PC-9 (cell line): ENCODE data around the gene ZSCAN5B. TPM values are rescaled to one million over a fixed set of nuclear protein-coding genes. Genes with fewer than 3 reads are reported as not detected.

Experiments used
- BruUV-seq: library from RNA; stranded (reverse); fragments of 400-500 nt; replicated peaks from 2 replicates; lab custom pipeline; 2021; lab: Mats Ljungman, UMichigan
- CTCF ChIA-PET: fragments of 300-600 bp; sonication (Branson Sonifier 250); formaldehyde crosslinking; loops from one replicate; lab custom pipeline; 2022; ENCODE audit warnings: antibody characterized with exemption; lab: Charles Lee
- POLR2A ChIA-PET: fragments of 300-600 bp; sonication (Branson Sonifier 250); formaldehyde crosslinking; loops from one replicate; lab custom pipeline; 2022; ENCODE audit warnings: antibody characterized with exemption; ENCODE audit not compliant: unreplicated experiment; lab: Charles Lee
- DNase-seq, 2 experiments: peaks; one replicate each; pipeline versions ENCODE4 v3.0.0 to v3.0.0-alpha.2; 2015 to 2022; ENCODE audit warnings: mixed read lengths in 1 of 2
- H2AFZ ChIP-seq: fragments of 200-600 bp; sonication (generic); 2 replicates; pipeline ENCODE4 v1.8.1; 2017; ENCODE audit warnings: antibody characterized with exemption
- H3F3A ChIP-seq: fragments of 200-600 bp; sonication (generic); 2 replicates; pipeline ENCODE4 v1.8.1; 2017; ENCODE audit warnings: antibody characterized with exemption, mild to moderate bottlenecking, low read depth; ENCODE audit not compliant: insufficient read depth
- H3K27ac ChIP-seq: fragments of 200-600 bp; sonication (generic); 2 replicates; pipeline ENCODE4 v1.6.1; 2016; ENCODE audit warnings: mixed run types
- H3K27me3 ChIP-seq: fragments of 200-600 bp; sonication (generic); 2 replicates; pipeline ENCODE4 v1.6.1; 2016; ENCODE audit warnings: low read depth, mixed run types; ENCODE audit not compliant: insufficient read depth
- H3K36me3 ChIP-seq: fragments of 200-600 bp; sonication (generic); 2 replicates; pipeline ENCODE4 v1.6.1; 2016; ENCODE audit warnings: low read depth, mixed run types
- H3K4me1 ChIP-seq: fragments of 200-600 bp; sonication (generic); replicated peaks from 2 replicates; pipeline ENCODE4 v1.6.1; 2016; ENCODE audit warnings: mixed run types; ENCODE audit not compliant: insufficient read depth
- H3K4me2 ChIP-seq: fragments of 200-600 bp; sonication (generic); 2 replicates; pipeline ENCODE4 v1.6.1; 2017; ENCODE audit warnings: mixed run types
- H3K4me3 ChIP-seq: fragments of 200-600 bp; sonication (generic); 2 replicates; pipeline ENCODE4 v1.6.1; 2016; ENCODE audit warnings: mixed run types
- H3K79me2 ChIP-seq: fragments of 200-600 bp; sonication (generic); 2 replicates; pipeline ENCODE4 v1.6.1; 2017; ENCODE audit warnings: low read depth, mixed run types
- H3K9me2 ChIP-seq: fragments of 200-600 bp; sonication (generic); 2 replicates; pipeline ENCODE4 v1.8.1; 2017; ENCODE audit warnings: mild to moderate bottlenecking; ENCODE audit not compliant: insufficient read depth
- H3K9me3 ChIP-seq: fragments of 200-600 bp; sonication (generic); 2 replicates; pipeline ENCODE4 v1.8.1; 2016; ENCODE audit warnings: low read depth; ENCODE audit not compliant: insufficient read depth
- H4K20me1 ChIP-seq: fragments of 200-600 bp; sonication (generic); 2 replicates; pipeline ENCODE4 v1.8.1; 2017; ENCODE audit not compliant: insufficient read depth
- CTCF ChIP-seq: fragments of 200-600 bp; sonication (generic); conservative IDR thresholded peaks from 2 replicates; pipeline ENCODE4 v1.6.1; 2017; ENCODE audit warnings: mixed run types, antibody characterized with exemption, mild to moderate bottlenecking, moderate library complexity
- EZH2 ChIP-seq: fragments of 200-600 bp; sonication (generic); IDR thresholded peaks from 2 replicates; pipeline ENCODE4 v1.8.0; 2017; ENCODE audit warnings: antibody characterized with exemption, low read depth
- intact Hi-C: fragments of 100-400 bp; cut with micrococcal nuclease; formaldehyde crosslinking; loops from one replicate; pipeline ENCODE4 v1.10.0; 2022; ENCODE audit not compliant: unreplicated experiment
- total RNA-seq: library from RNA; stranded (reverse); gene quantifications from 2 replicates; pipeline ENCODE4 v1.2.3, GENCODE V29; 2021

Gene ZSCAN5B
- total RNA-seq, 1 experiment from 2014 or later: not detected

GRCh38 chr19:56174550-56174949 is 23.0 kb downstream of the ZSCAN5B start:
- H3K4me3 ChIP-seq: no peak overlapping the region
- peaks cover 5% of the 10 kb centered on the region for H3K4me1 ChIP-seq
- ChIA-PET POLR2A (no interaction called here), CTCF (interaction anchor here (0.5 kb wide), 2 partner anchors 103 to 1669 kb away, joined by 4 read pairs; no protein-coding TSS in a partner anchor)
- H3K27me3 ChIP-seq: peaks cover 43% of the 10 kb centered on the region
- H3K36me3 ChIP-seq: no peaks in the 10 kb centered on the region
- DNase-seq: no peak
- no peak overlapping the region for H2AFZ ChIP-seq
- intact Hi-C loops: no loop called here
- no TSS peak for BruUV-seq
- H3K27ac ChIP-seq: no peak overlapping the region
- 0 out of 2 replicates have a peak, but pooled peaks cover 6% of the 10 kb centered on the region for H3F3A ChIP-seq
- no peaks in the 10 kb centered on the region for H3K9me3 ChIP-seq
- H3K79me2 ChIP-seq: no peaks in the 10 kb centered on the region
- H3K4me2 ChIP-seq: no peak overlapping the region
- H3K9me2 ChIP-seq: no peaks in the 10 kb centered on the region
- no peaks in the 10 kb centered on the region for H4K20me1 ChIP-seq
- TF ChIP-seq CTCF (no peak), EZH2 (no peak)

- Histone ChIP-seq H3F3A (0 out of 2 replicates have a peak, but pooled peaks cover 6% of the 10 kb centered on the region), H3K27ac (no peak overlapping the region), H3K27me3 (peaks cover 43% of the 10 kb centered on the region), H2AFZ (no peak overlapping the region), H3K36me3 (no peaks in the 10 kb centered on the region), H3K4me2 (no peak overlapping the region), H3K79me2 (no peaks in the 10 kb centered on the region), H3K4me3 (no peak overlapping the region), H3K9me2 (no peaks in the 10 kb centered on the region), H4K20me1 (no peaks in the 10 kb centered on the region), H3K4me1 (peaks cover 5% of the 10 kb centered on the region), H3K9me3 (no peaks in the 10 kb centered on the region)
- no TSS peak for BruUV-seq
- ChIA-PET CTCF (interaction anchor here (0.5 kb wide), 1 partner anchor 102 kb away, joined by 4 read pairs; no protein-coding TSS in a partner anchor), POLR2A (no interaction called here)
- TF ChIP-seq CTCF (no peak), EZH2 (no peak)
- no peak for DNase-seq
- intact Hi-C loops: no loop called here
Observed at GRCh38 chr19:56174086-56174485, 23.5 kb downstream of the ZSCAN5B start.

- POLR2A ChIA-PET: interaction anchor here (0.5 to 0.6 kb wide), 2 partner anchors 9 to 144 kb away, joined by 16 to 20 read pairs; partner anchors contain the start of gene ZSCAN5A
- BruUV-seq: no TSS peak
Observed at GRCh38 chr19:56170261-56170660, 27.3 kb downstream of the ZSCAN5B start.

More at GRCh38 chr19:56170261-56170660, 27.3 kb downstream of the ZSCAN5B start:
- Histone ChIP-seq H2AFZ (no peak overlapping the region), H3K27me3 (peaks cover 21% of the 10 kb centered on the region), H3K79me2 (no peaks in the 10 kb centered on the region), H3K4me1 (peaks cover 5% of the 10 kb centered on the region), H3K9me3 (no peaks in the 10 kb centered on the region), H4K20me1 (no peaks in the 10 kb centered on the region), H3K4me2 (peak overlapping the region; percentile 51), H3F3A (0 out of 2 replicates have a peak, but pooled peaks cover 6% of the 10 kb centered on the region), H3K27ac (no peak overlapping the region), H3K4me3 (no peak overlapping the region), H3K9me2 (no peaks in the 10 kb centered on the region), H3K36me3 (no peaks in the 10 kb centered on the region)
- TF ChIP-seq EZH2: no peak
- intact Hi-C loops: loop anchor here (2.0 kb wide), 1 partner anchor 29 kb away; the partner anchor contains the start of gene ZNF444
- CTCF ChIA-PET: interaction anchor here (0.6 to 0.7 kb wide), 3 partner anchors 16 to 1852 kb away, joined by 4 to 7 read pairs (median 6); no protein-coding TSS in a partner anchor
- DNase-seq: peak; percentile 67 to 80
